Stimulated activated CD4-positive, alpha-beta T cell treated with anti-CD3 and anti-CD28 coated beads, Interleukin-12 subunit alpha, Interleukin-12 subunit beta, amount 100 ng/mL, for 48 hours (primary cell): Measurements from ENCODE around the gene CAB39L.

Experiments used
- DNase-seq, 3 donors: peaks; one replicate each; pipeline ENCODE4 v3.0.0-alpha.2; 2020; ENCODE audit warnings: low read depth in 2 of 3, low spot score in 1 of 3

CAB39L gene

GRCh38 chr13:49314344-49314882 is 129.5 kb downstream of the CAB39L start:
- DNase-seq: no peak

- DNase-seq: no peak
Observed at GRCh38 chr13:49311816-49312215, 132.0 kb downstream of the CAB39L start.

- DNase-seq: no peak
Observed at GRCh38 chr13:49310251-49310650, 133.6 kb downstream of the CAB39L start.

- no peak for DNase-seq
Observed at GRCh38 chr13:49308921-49309408, 134.9 kb downstream of the CAB39L start.

- no peak for DNase-seq
Observed at GRCh38 chr13:49308097-49308875, 135.6 kb downstream of the CAB39L start.

- DNase-seq: no peak
Observed at GRCh38 chr13:49307365-49307764, 136.5 kb downstream of the CAB39L start.

GRCh38 chr13:49305792-49306425 is 138.0 kb downstream of the CAB39L start:
- no peak for DNase-seq

GRCh38 chr13:49304763-49305700 is 138.8 kb downstream of the CAB39L start:
- no peak for DNase-seq

- DNase-seq: no peak
Observed at GRCh38 chr13:49304356-49304755, 139.5 kb downstream of the CAB39L start.

GRCh38 chr13:49303533-49304252 is 140.2 kb downstream of the CAB39L start:
- no peak for DNase-seq

GRCh38 chr13:49302817-49303216 is 141.0 kb downstream of the CAB39L start:
- no peak for DNase-seq

- no peak for DNase-seq
Observed at GRCh38 chr13:49302222-49302621, 141.6 kb downstream of the CAB39L start.

GRCh38 chr13:49300739-49301589 is 142.9 kb downstream of the CAB39L start:
- DNase-seq: peak; percentile 33 to 50 (median 40)

- no peak for DNase-seq
Observed at GRCh38 chr13:49300276-49300675, 143.6 kb downstream of the CAB39L start.

- DNase-seq: no peak
Observed at GRCh38 chr13:49298903-49299605, 144.8 kb downstream of the CAB39L start.

- no peak for DNase-seq
Observed at GRCh38 chr13:49298416-49298815, 145.4 kb downstream of the CAB39L start.

- no peak for DNase-seq
Observed at GRCh38 chr13:49297338-49297737, 146.5 kb downstream of the CAB39L start.

- no peak for DNase-seq
Observed at GRCh38 chr13:49296659-49297058, 147.2 kb downstream of the CAB39L start.

- no peak for DNase-seq
Observed at GRCh38 chr13:49295244-49295643, 148.6 kb downstream of the CAB39L start.
